ENCODE data around the gene TMEM9. TPM values are rescaled to one million over a fixed set of nuclear protein-coding genes. Genes with fewer than 3 reads are reported as not detected.

TMEM9 gene
- total RNA-seq, 1 experiment from 2014 or later = 435 TPM

DNA sequence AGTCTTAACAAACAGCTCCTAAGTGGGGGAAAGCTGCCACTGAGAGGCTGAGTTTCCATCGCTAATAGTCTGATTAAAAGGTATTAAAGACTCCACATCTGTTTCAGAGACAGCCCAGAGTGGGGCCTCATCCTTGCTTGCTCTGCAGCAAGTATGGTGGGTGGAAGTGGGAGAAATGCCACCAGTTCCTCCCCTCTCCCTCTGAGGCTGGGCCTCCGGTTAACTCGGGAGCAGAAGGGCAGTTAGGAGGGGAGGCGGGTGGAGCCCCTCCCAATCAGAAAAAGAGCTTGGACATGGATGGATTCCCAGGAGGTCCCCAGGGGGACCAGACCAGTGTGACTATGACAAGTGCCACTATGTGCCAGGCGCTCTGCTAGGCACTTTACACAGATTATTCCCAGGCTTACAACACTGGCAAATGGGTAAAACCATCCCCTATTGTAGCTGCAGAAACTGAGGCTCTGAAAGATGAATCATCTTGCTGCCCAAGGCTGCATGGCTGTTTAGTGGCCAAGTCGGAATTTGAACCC is 15.9 kb downstream of the TMEM9 start:
- peaks cover 4% of the 10 kb centered on the region for H4K20me1 ChIP-seq (ENCODE audit: low read length)
- no peaks in the 10 kb centered on the region for H3K79me2 ChIP-seq (ENCODE audit: low read length)
- H3F3A ChIP-seq (ENCODE audit: low read length, unreplicated experiment) = peaks cover 4% of the 10 kb centered on the region
- POLR2A ChIA-PET (ENCODE audit: unreplicated experiment) = no interaction called here
- no peaks in the 10 kb centered on the region for H3K9me2 ChIP-seq (replicated peaks; ENCODE audit: low read length)
- no peak overlapping the region for H3K4me3 ChIP-seq (ENCODE audit: low read length)
- no peak for ATAC-seq
- no peaks in the 10 kb centered on the region for H3K27me3 ChIP-seq (ENCODE audit: low read length)
- H2AFZ ChIP-seq (ENCODE audit: low read length) = no peak overlapping the region
- intact Hi-C loops (cut with micrococcal nuclease) = no loop called here
- TF ChIP-seq EZH2 (IDR thresholded peaks at IDR 0.05; ENCODE audit: low read length, unreplicated experiment) (no peak), EZH2phosphoT487 (IDR thresholded peaks at IDR 0.05; ENCODE audit: borderline replicate concordance, low read length) (no peak), CTCF (conservative IDR thresholded peaks at IDR 0.05; ENCODE audit: low read depth, low read length) (no peak)
- no peaks in the 10 kb centered on the region for H3K9me3 ChIP-seq (ENCODE audit: low read length)
- H3K27ac ChIP-seq (ENCODE audit: low read length) = peak overlapping the region; percentile 43
- no TSS peak for BruUV-seq (replicated peaks)
- no peak overlapping the region for H3K4me2 ChIP-seq (ENCODE audit: low read length)
- CTCF ChIA-PET = interaction anchor here (0.8 to 1.8 kb wide), 5 partner anchors 11 to 91 kb away, joined by 3 to 9 read pairs (median 7); no protein-coding TSS in a partner anchor
- DNase-seq = no peak
- H3K9ac ChIP-seq (ENCODE audit: low read length) = no peak overlapping the region
- peaks cover 72% of the 10 kb centered on the region for H3K36me3 ChIP-seq (ENCODE audit: low read depth, low read length)
- peaks cover 14% of the 10 kb centered on the region for H3K4me1 ChIP-seq (ENCODE audit: insufficient read depth, low read length)

DNA sequence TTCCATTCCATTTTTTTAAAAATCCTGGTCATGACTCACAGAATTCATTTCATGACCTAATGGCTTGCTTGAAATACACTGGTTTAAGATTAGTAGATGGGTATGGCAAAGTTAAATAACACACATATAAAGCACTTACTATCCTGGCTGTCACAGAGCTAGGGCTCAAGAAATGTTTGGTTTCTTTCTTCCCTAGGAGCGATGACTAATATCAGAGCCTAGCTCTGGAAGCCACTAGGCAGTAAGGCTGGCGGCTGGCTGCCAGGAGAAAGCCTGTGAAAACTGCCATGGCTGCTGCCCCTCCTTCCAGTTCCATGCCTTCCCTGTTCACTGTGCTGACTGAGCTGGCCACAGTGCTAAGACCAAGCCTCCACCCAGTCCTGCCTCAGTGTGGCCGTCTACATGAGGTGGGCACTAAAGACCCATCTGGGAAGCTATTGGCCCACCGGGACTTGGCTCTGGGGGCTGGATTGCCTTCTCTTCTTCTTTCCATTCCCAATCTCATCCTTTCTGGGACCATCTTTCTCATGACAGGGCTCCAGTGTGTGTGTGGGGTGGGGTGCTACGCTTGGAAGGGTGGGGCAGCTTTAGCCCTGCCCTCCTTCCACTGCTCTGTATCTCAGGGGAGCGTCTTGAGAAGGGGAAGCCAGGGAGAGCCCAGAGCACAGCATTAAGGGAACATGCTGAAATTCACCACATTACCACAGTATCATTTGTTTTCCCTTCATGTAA is 16.5 kb downstream of the TMEM9 start:
- no TSS peak for BruUV-seq (replicated peaks)
- intact Hi-C loops (cut with micrococcal nuclease) = loop anchor here (1.0 kb wide), 1 partner anchor 11 kb away; no protein-coding TSS in a partner anchor
- TF ChIP-seq EZH2 (IDR thresholded peaks at IDR 0.05; ENCODE audit: low read length, unreplicated experiment) = no peak
- TF ChIP-seq CTCF (conservative IDR thresholded peaks at IDR 0.05; ENCODE audit: low read depth, low read length) = no peak
- TF ChIP-seq EZH2phosphoT487 (IDR thresholded peaks at IDR 0.05; ENCODE audit: borderline replicate concordance, low read length) = no peak
- no peaks in the 10 kb centered on the region for H3K27me3 ChIP-seq (ENCODE audit: low read length)
- peak; percentile 96 for DNase-seq
- peak overlapping the region; percentile 43 for H3K27ac ChIP-seq (ENCODE audit: low read length)
- peak overlapping the region; percentile 1; the same call in 1 of the 2 replicates for H3K4me2 ChIP-seq (ENCODE audit: low read length)
- no peaks in the 10 kb centered on the region for H3K9me3 ChIP-seq (ENCODE audit: low read length)
- H3K9ac ChIP-seq (ENCODE audit: low read length) = no peak overlapping the region
- H3K79me2 ChIP-seq (ENCODE audit: low read length) = no peaks in the 10 kb centered on the region
- H3K4me1 ChIP-seq (ENCODE audit: insufficient read depth, low read length) = peaks cover 14% of the 10 kb centered on the region
- H3K36me3 ChIP-seq (ENCODE audit: low read depth, low read length) = peaks cover 66% of the 10 kb centered on the region; the same call in 1 of the 2 replicates
- H3K4me3 ChIP-seq (ENCODE audit: low read length) = no peak overlapping the region
- no peak overlapping the region for H2AFZ ChIP-seq (ENCODE audit: low read length)
- peak; percentile 96 for ATAC-seq
- H3F3A ChIP-seq (ENCODE audit: low read length, unreplicated experiment) = peaks cover 4% of the 10 kb centered on the region
- CTCF ChIA-PET = interaction anchor here (0.8 to 1.8 kb wide), 8 partner anchors 12 to 209 kb away, joined by 3 to 9 read pairs (median 6); no protein-coding TSS in a partner anchor
- H4K20me1 ChIP-seq (ENCODE audit: low read length) = peaks cover 4% of the 10 kb centered on the region
- POLR2A ChIA-PET (ENCODE audit: unreplicated experiment) = interaction anchor here (0.5 to 0.6 kb wide), 3 partner anchors 141 to 1191 kb away, joined by 3 to 9 read pairs (median 4); no protein-coding TSS in a partner anchor
- no peaks in the 10 kb centered on the region for H3K9me2 ChIP-seq (replicated peaks; ENCODE audit: low read length)
